ENCODE measurements around the gene PRRX2.
"Not testable (repeated sequence)": the region's sequence is repeated elsewhere in the genome, so short reads cannot be mapped to it uniquely, and the experiment has no call there.

Gene PRRX2

DNA sequence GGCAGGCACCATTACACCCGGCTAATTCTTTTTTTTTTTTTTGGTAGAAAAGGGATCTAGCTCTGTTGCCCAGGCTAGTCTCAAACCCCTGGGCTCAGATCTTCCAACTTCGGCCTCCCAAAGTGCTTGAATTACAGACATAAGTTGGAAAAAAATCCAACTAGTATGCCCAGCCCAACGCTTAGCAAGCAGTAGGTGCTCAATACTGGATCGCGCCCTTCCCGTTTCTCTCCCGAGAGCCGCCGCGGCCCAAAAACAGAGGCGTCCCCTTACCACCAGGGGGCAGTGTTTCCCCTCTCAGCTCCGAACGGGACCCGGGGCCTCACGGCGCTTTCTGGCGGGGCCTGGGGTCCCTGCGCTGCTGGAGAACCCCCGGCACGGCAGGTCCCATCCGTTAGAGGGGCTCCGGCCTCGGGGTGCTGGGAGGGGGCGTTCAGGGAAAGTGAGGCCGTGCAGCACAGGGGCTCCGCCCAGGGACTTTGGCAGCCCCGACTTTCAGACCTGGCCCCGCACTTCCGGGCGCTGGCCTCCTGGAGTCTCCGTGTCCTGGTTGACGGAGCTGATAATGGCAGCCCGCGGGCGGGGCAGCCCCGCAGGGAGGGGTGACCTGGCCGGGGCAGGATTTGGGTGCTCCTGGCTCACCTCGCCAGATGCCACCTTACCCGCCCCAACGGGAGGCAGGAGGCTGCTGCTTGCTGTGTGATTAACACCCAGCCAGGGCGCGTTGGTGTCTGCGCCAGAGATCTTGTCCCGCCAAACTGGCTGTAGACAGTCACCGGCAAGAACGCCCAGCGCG, 72.2 kb downstream of the PRRX2 start:
- peak; percentile 89 for DNase-seq

DNA sequence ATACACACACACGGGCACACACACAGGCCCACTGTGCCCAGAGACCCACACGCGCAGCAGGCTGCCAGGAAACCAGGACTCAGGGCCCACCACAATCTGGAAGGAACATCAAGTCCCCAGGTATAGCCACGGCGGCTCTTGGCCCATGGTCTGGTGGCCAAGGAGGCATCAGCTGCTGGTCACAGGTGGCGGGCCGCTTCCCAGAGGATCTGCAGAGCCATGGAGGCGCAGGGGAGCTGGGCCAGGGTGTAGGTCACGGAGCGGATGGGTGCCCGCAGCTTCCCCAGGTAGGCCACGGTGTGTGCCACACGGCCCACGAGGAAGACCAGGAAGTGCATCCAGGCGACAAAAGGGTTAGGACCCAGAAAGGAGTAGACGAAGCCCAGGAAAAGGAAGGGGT, 74.0 kb downstream of the PRRX2 start:
- no peak for DNase-seq

DNA sequence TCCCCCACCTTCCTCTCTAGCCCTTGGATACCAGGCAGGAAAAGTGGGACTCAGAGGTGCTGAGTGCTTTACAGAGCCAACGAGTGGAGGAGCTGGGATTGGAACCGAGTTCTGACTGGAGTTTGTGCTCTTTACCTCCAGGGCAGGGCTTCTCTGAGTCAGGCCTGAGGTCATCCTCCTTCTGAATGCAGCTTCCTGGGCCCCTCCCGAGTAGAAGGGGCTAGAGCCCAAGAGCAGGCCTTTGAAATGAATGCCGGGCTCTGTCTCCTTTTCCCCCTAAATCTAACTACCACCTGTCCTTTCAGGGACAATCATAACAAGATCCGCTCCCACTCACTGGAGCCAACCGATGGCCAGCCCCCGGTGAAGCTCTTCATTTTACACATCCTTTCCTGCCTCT, 74.7 kb downstream of the PRRX2 start:
- no peak for DNase-seq

DNA sequence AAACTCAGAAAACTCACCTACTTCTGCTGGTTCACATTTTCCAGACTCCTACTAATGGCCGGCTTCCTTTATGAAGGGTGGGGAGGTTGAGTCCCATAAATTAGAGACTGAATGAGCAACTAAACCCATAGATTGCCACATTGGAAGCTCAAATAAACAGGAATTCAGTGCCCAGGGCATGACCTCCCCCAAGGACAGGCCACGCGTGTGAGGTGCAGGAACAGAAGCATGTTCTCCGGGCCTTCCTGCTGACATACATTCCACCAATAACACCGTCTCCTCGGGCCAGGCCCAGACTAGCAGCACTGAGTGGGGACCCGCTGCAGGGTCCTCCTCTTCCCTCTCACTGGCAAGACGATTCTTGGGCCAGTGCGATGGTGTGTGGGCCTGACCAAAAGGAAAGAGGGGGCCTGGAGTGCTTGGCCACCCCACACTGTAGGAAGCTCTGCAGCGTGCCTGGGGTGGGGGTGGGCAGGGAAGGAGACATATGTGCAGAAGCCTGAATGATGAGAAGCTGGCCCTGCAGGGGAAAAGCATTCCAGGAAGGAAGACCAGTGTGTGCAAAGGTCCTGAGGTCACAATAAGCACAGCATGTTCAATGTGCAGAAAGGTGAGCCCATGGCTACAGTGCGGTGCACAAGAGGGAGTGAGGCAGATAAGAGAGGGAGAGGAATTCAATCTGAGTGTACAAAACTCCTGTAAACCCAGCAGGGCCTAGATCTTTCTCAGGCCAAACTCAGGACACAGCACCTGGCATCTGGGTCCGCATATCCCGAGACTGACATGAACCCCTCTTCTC, 75.4 kb downstream of the PRRX2 start:
- no peak for DNase-seq

DNA sequence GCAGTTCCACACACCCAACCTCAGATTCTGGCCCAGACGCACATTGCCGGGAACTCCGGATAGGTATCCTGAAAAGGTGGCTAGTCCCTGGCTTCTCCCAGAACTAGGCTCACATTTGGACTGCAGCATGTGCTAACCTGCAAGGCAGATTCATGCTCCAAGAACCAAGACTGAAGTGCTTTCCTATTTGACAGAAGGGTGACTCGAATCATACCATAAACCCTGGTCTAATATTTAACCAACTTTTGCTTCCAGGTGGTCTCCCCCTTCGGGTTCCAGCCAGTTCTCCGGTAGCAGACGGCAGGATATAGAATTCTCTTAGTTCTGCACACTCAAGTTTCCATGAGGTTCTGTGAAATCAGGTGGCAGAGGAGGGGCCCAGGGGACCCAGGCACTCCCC, 79.8 kb downstream of the PRRX2 start:
- no peak for DNase-seq

DNA sequence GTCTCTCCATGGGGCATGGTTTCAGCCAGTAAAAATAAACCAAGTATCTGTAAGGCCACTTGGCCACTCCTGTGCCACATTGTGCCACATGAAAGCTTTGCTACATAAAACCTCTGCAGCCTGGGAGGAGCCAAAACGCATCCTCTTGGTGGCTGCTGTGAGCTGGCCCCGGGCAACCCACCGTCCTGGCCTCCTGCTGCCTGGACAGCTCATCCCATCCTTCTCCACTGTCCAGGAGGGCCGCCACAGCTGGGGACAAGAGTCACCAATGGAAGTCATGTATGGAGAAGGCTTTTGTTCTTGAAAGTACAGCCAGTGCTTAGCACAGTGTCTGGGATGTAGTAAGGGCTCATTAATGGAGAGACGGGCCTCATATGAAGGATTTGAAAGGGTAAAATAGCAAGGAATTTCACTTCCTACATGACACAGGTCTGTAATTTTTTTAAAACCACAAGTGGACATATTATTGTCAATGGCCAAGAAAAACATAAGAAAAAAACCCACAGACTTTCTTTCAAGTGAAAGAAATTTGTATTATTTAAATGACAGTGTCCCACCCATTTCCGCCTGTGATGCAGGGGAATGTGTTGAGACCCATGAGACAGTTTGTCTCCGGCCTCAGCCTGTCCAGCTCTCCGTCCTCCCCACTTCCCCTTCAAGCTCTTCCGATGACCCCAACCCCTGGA, 80.8 kb downstream of the PRRX2 start:
- DNase-seq: no peak

DNA sequence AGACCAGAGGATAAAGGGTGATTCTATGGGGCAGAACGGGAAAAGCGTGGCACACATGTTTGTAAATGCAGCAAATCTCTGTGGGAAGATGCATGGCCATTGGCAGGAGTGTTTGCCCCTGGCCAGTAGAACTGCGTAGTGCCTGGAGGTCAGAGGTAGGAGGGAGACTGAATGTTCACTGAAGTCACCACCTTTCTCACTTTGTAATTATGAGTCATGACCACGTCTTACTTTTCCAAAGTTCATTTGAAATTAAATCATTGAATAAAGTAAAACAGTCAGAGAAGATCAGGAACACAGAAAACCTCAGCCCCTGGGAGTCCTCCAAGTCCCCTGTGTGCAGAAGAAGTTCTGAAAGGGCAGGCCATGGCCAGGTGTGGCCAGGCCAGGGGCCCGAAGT, 82.8 kb downstream of the PRRX2 start:
- DNase-seq: no peak

DNA sequence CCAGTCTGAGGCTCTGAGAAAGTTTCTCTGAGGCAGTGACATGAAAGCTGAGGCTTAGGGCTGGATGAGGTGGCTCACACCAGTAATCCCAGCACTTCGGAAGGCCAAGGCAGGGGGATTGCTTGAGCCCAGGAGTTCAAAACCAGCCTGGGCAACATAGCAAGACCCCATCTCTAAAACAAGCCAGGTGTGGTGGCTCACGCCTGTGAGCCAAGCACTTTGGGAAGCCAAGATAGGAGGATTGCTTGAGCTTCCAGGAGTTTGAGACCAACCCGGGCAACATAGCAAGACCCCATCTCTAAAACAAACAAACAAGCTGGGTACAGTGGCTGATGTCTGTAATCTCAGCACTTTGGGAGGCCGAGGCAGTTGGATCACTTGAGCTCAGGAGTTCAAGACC, 83.6 kb downstream of the PRRX2 start:
- DNase-seq: not testable (repeated sequence)

DNA sequence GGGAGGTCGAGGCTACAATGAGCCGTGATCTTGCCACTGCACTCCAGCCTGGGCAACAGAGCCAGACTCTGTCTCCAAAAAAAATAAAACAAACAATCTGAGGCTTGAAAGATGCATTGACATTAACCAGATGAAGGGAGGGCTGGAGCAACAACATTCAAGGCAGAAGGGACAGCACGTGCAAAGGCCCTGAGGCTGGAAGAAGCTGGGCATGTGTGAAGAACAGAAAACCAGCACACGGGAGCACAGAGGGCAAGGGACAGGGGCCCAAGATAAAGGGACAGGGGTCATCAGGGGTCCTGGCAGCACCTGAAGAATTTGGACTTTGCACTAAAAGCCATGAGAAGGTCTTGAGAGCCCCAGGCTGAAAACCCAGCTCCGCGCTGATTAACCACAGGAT, 84.1 kb downstream of the PRRX2 start:
- DNase-seq: no peak

DNA sequence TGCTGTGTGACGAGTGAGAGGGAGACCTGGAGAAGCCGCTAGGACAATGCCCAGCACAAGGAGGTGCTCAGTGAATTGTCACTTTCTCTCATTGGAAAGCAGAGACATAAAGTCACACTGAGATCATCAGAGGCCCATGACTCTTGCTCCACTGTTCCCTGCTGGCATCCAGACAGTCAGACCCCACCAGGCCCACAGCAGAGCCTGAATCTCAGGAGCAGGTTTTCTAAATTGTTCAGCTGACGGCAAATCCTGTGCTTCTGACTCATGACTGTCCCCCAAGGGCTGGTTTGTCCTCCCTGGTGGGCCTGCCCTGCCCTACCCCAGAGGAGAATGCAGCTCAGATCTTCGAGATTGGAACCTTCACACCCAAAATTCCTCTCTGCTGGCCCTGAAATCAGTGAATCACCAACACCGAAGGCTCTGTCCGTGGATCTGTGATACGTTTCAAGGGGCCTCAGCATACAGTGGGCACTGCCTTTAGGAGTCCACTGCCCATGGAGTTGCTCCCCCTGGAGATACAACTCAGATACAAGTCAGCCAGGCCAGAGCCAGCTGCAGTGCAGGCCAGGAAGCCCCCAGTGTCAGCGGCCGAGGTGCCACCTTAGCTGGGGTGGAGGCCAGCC, 84.7 kb downstream of the PRRX2 start:
- no peak for DNase-seq

DNA sequence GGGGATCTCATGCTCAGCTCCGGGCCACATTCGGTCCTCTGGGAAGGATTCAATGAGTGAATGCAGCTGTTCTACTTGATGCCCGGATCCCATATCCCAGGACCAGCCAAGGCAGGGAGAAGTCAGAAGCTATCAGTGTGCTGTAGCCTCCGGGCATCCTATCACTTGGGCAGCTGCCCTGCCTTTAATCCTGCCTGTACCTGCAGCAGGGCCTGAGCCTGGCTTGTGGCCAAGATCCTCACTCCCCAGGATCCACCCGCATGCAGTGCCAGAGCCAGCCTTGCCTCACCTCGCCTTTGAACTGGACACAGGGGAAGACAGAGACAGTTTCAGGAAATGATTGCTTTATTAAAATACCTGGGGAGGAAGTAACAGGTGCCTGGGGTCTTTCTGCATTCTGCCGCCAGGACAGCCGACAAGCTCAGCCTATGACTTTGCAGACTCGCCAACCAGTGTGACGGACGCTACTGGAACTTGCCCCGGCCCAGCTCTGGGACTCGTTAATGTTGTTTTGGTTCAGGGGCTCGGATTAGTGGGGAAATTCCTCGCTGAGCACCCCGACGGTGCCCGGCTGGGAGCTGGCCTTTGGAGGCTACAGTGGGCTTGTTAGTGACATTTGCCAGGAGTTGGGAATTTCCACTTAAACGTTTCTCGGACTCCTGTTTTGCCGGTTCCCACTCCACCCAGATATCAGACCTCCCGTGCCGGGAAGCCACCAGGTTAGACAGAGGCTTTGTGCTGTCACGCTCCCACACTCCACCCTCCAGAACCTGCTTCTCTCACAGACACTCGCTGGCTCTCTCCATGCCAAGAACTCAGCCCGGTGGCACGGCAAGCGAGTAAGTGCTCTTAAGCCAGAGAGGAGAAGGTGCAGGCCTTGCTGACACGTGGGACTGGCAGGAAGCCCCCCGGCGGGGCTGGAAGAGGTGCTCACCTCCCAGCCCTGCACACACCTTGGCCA, 86.7 kb downstream of the PRRX2 start:
- DNase-seq: peak; percentile 82

DNA sequence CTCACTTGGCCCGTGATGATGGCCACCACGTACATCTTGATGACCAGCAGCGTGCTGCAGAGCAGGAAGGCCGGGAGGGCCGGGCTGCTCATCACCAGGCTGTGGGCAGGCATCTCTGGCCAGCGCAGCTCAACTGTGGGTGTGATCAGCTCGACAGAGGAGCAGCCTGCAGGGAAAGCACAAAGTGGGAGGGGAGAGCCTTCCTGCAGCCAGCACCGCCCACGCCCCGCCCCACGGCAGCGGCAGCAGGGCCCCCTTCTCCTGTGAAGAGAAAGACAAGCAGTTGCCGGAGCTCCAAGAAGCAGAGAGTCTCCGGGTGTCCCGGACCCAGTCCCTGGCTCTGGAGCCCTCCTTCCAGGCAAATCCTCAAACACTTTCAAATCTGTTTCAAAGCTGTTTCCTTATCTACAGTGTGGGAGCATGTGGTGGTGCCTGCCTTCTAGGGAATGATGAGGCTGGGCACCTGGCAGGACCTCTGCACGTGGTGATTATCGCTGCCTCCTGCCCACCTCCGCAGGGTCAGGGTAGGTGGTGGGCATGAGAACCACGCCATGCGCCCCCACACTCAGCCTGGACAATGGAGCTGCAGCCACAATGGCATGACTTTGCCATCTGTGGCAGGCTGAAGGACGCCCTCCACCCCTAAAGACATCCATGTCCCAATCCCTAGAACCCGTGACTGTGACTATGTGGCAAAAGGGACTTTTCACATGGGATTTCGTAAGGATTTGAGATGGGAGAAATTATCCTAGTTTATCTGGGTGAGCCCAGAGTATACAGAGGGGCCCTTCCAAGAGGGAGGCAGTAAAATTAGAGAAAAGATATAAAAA, 87.7 kb downstream of the PRRX2 start, which contains the start of gene PTGES:
Gene PTGES (minus strand): TSS at position 143 of the 830 bp plus-strand sequence. CDS start 30 bp downstream, at position 113.
- DNase-seq: peak; percentile 86

DNA sequence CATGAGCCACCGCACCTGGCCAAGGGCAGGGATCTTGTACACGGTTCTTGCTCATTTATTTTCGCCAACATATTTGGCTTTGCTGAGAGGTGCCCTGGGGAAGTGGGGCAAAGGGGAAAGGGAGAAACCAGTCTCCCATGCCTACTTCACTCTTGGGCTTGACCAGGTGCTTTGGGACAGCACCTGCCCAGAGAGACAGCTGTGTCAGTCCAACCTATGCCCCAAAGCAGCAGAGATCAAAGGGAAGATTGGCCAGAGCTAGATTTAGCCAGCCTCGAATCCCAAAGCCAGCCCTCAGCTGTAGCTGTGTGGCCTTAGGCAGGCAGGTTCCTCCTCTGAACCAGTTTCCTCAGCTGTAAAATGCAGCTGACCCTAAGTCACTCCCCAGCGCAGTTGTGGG, 89.7 kb downstream of the PRRX2 start:
- no peak for DNase-seq

DNA sequence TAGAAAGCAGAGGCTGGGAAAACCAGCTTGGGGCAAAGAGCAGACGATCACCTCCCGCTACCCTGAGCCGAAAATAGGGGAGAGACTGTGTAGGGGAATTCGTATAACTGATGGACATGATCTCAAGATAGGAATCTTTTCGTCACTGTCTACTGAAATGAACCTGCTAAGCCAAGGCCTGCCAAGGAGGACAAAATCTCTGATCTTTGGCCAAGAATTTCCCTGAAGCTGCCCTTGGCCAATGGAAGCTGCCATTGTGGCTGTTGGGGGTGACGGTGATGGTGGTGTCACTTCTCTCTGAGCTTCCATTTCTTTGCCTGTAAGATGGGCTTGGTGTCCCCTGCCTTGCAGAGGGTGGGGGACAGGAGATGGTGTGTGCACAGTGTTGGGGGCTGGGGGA, 90.7 kb downstream of the PRRX2 start:
- no peak for DNase-seq

DNA sequence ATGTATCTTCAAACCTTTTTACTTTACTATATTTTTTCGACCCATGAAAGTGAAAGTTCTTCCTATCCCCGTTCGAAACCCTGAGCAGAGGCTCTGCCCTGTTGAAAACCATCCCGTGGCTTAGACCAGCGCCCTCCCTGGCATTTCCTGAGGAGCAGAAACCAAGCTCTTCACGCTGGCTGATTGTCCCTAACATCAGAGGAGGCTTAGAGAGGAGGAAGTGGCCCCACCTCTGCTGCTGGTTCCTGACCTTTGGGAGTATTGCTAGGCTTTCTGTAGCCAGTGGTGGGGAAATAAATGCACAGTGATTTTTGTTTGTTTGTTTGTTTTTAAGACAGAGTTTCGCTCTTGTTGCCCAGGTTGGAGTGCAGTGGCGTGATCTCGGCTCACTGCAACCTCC, 91.6 kb downstream of the PRRX2 start:
- DNase-seq: no peak

DNA sequence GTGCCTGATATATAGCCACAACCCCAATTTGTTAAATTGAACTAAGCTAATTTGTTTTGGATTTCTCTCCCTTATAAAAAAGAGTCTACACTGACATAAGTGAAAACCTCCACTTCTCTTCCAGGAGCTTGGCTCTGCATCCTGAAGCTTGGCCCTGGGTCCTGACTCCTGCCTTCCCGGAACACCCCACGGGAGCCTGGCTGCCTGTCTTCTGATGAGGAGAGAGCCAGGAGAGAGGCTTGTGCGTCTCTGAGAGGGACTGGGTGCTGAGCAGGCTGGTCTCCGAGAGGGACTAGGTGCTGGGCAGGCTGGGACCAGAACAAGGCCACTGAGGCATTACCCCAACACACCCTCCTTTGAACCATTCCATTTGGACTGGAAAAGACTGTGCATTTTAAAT, 93.9 kb downstream of the PRRX2 start:
- DNase-seq: no peak

DNA sequence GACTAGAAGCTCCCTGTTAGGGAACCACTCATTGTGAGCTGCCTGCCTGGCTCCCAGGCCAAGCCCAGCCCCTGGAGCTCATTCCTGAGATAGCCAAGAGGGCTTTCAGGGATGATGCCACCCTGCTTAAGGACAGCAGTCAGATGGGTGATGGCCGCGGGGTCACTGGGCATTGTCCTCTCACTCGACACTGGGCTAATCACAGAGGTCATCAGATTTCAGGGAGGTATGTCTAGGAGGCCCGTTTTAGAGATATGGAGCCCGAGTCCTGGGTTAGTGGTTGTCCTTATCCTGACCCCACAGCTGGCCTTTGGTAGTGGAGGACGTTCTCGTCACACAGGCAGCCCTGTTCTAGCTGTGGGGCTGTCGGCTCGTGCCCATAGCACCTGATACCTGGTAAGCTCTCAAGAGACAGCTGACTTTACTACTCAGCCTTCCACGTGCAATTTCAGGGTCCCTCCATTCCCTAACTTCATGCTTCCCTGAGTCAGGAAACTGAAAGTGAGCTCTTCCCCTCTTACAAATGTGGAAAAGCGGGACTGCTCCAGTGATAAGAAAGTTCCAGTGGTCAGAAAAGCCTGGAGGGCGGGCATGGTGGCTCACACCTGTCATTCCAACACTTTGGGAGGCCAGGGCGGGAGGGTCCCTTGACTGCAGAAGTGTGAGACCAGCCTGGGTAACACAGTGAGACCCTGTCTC, 94.5 kb downstream of the PRRX2 start:
- DNase-seq: no peak

DNA sequence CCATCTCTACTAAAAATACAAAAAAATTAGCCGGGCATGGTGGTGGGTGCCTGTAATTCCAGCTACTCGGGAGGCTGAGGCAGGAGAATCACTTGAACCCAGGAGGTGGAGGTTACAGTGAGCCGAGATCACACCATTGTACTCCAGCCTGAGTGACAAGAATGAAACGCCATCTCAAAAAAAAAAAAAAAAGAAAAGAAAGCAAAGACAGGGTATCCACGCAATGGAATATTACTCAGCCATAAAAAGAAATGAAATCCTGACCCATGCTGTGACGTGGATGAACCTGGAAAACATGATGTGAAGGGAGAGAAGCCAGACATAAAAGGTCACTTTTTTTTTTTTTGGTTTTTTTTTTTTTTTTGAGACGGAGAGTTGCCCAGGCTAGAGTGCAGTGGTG, 95.3 kb downstream of the PRRX2 start:
- not testable (repeated sequence) for DNase-seq

DNA sequence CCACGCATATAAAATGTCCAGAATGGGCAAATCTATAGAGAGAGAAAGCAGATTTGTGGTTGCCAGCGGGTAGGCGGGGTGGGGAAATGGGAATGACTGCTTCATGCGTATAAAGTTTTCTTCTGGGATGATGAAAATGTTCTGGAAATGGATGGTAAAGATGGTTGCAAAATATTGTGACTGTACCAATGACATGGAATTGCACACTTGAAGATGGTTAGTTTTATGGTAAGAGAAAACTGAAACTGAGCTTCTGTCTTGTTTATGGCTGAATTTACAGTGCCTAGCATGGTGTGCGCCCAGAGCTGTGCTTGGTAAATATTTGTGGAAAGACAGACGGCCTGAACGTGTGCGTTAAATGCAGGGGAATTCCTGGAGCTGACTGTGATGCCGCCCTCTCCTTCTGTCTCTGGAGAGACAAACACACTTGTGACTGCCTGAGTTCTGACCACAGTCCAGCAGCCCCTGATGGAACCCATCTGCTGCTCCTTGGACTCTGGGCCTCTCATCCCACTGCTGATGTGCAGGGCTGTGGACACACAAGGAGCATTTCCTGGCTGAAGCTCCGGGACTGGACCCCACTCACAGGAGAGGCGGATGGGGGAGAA, 96.0 kb downstream of the PRRX2 start:
- DNase-seq: peak; percentile 51

DNA sequence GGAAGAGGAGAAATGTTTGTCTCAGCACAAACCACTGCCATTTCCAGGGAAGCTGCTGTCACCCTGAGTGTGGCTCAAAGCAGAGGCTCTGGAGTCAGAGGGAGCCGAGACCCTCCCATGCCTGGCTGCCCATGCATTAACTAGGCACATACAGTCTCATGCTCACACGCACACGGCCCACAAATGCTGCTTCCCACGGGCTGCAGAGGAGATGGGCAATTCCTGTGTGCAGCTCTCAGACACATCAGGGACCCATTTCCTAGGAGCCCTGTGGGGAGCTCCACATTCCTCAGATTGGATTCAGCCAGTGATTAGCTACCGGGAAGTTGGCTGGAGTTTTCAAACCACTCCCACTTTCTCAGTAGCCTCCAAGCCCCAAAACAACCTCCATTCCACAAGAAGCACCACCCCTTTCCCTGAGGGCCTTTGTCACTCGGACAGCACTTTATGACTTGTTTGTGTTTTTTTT, 96.5 kb downstream of the PRRX2 start:
- DNase-seq: peak; percentile 51
